K562 (cell line): ENCODE results near the gene COASY. TPM values are rescaled to one million over a fixed set of nuclear protein-coding genes. Genes with fewer than 3 reads are reported as not detected.

Experiments
- ATAC-seq: fragments of 200-7000 bp; cut with Tn5 transposase; 3 replicates; pipeline ENCODE4 v1.9.1; 2020; ENCODE audit warnings: moderate library complexity
- BruUV-seq: library from RNA; stranded (reverse); fragments of 400-500 nt; replicated peaks from 2 replicates; lab custom pipeline; 2021; lab: Mats Ljungman, UMichigan
- CTCF ChIA-PET: fragments of 300-600 bp; formaldehyde crosslinking; extraction: SDS; loops from one replicate; lab custom pipeline; 2021; ENCODE audit warnings: low intra/inter-chr PET ratio; lab: Yijun Ruan, JAX
- POLR2A ChIA-PET: fragments of 300-600, 350-650 bp; sonication (Branson Sonifier 250); formaldehyde crosslinking; extraction: SDS; loops from one replicate; lab custom pipeline; 2021; ENCODE audit warnings: antibody characterized with exemption, inconsistent platforms; lab: Yijun Ruan, JAX
- DNase-seq, 4 experiments: peaks; one replicate each; pipeline versions ENCODE4 v3.0.0 to v3.0.0-alpha.2; 2011 to 2018; ENCODE audit warnings: low spot score in 3 of 4, mixed read lengths in 3 of 4; ENCODE audit errors: extremely low read depth in 1 of 4
- FAIRE-seq: peaks from 2 replicates; lab custom pipeline; 2011; peaks lifted over from hg19 to GRCh38; lab: Jason Lieb, UNC
- H2AFZ ChIP-seq: 2 replicates; pipeline ENCODE4 v1.6.0; 2011; ENCODE audit warnings: low read depth, low read length, control low read depth, inconsistent platforms
- H3K27ac ChIP-seq: fragments of 200-600 bp; 3 replicates; pipeline ENCODE4 v1.8.0; 2011; ENCODE audit warnings: low read depth, mild to moderate bottlenecking, control low read depth, inconsistent platforms, low read length, moderate library complexity, mixed read lengths; ENCODE audit errors: extremely low read depth
- H3K27me3 ChIP-seq, 2 experiments: fragments of 300-600 bp in 1 of 2; 2 replicates in 1 of 2; 3 replicates in 1 of 2; pipeline versions ENCODE4 v1.6.0 to v1.8.0; 2011; ENCODE audit warnings: inconsistent platforms in 2 of 2, low read length in 2 of 2, mild to moderate bottlenecking in 1 of 2, mixed read lengths in 1 of 2, moderate library complexity in 1 of 2; ENCODE audit not compliant: control insufficient read depth in 2 of 2, insufficient read depth in 2 of 2
- H3K36me3 ChIP-seq: fragments of 300-600 bp; 3 replicates; pipeline ENCODE4 v1.8.0; 2011; ENCODE audit warnings: mild to moderate bottlenecking, low read length, inconsistent platforms; ENCODE audit not compliant: control insufficient read depth, insufficient read depth
- H3K4me1 ChIP-seq, 2 experiments: fragments of 200-600 bp in 1 of 2; replicated peaks in 1 of 2; 2 replicates in 1 of 2; 3 replicates in 1 of 2; pipeline versions ENCODE4 v1.5.1 to v1.8.0; 2011; ENCODE audit warnings: inconsistent platforms in 2 of 2, low read length in 2 of 2, mild to moderate bottlenecking in 1 of 2, mixed read lengths in 1 of 2, moderate library complexity in 1 of 2; ENCODE audit not compliant: control insufficient read depth in 2 of 2, insufficient read depth in 2 of 2
- H3K4me2 ChIP-seq: 2 replicates; pipeline ENCODE4 v1.6.1; 2011; ENCODE audit warnings: low read length, control low read depth, inconsistent platforms, mixed read lengths; ENCODE audit not compliant: insufficient read depth
- H3K4me3 ChIP-seq: fragments of 200-600 bp; sonication (generic), shearing (Covaris generic); 2 replicates; pipeline ENCODE4 v1.5.1; 2016; ENCODE audit warnings: control low read depth, inconsistent platforms
- H3K79me2 ChIP-seq: fragments of 200-600 bp; 3 replicates; pipeline ENCODE4 v1.8.0; 2011; ENCODE audit warnings: low read length, inconsistent platforms; ENCODE audit not compliant: control insufficient read depth, insufficient read depth
- H3K9ac ChIP-seq, 2 experiments: 2 replicates each; pipeline versions ENCODE4 v1.6.0 to v1.6.1; 2011; ENCODE audit warnings: low read depth in 2 of 2, low read length in 2 of 2, control low read depth in 1 of 2, inconsistent platforms in 1 of 2, mild to moderate bottlenecking in 1 of 2, mixed read lengths in 1 of 2; ENCODE audit not compliant: insufficient read depth in 1 of 2
- H3K9me1 ChIP-seq: one replicate; pipeline ENCODE4 v1.6.0; 2011; ENCODE audit warnings: inconsistent platforms, mild to moderate bottlenecking, low read length, moderate library complexity; ENCODE audit not compliant: control insufficient read depth, insufficient read depth
- H3K9me3 ChIP-seq: replicated peaks from 2 replicates; pipeline ENCODE4 v1.5.1; 2011; ENCODE audit warnings: low read depth, low read length, inconsistent platforms; ENCODE audit not compliant: control insufficient read depth, insufficient read depth
- H4K20me1 ChIP-seq: replicated peaks from 2 replicates; pipeline ENCODE4 v1.6.1; 2011; ENCODE audit warnings: low read length, inconsistent platforms, mixed read lengths; ENCODE audit not compliant: control insufficient read depth, insufficient read depth
- RBFOX2 ChIP-seq: fragments of 200-400 bp; formaldehyde crosslinking; IDR thresholded peaks from 2 replicates; pipeline ENCODE4 v1.6.1; 2017; ENCODE audit warnings: low read depth, mild to moderate bottlenecking, low read length, moderate library complexity
- TEAD1 ChIP-seq, 2 experiments: fragments of 450-650 bp in 1 of 2; sonication (generic) in 1 of 2; formaldehyde crosslinking; IDR thresholded peaks; 2 replicates each; pipeline versions ENCODE4 v1.4.0 to v1.8.0; 2020 to 2022; ENCODE audit warnings: mild to moderate bottlenecking in 2 of 2, missing genetic modification reagents in 1 of 2
- ZBTB7A ChIP-seq: IDR thresholded peaks from 2 replicates; pipeline ENCODE4 v1.6.1; 2011; ENCODE audit warnings: low read depth, mild to moderate bottlenecking, low read length, moderate library complexity, borderline replicate concordance; ENCODE audit not compliant: control insufficient read depth
- ZNF146 ChIP-seq: IDR thresholded peaks from one replicate; pipeline ENCODE4 v1.6.1; 2018; ENCODE audit warnings: missing compliant biosample characterization; ENCODE audit not compliant: unreplicated experiment
- WGBS: fragments of 100-300 bp; shearing (Covaris generic); methylation state at CpG from one replicate; pipeline ENCODE4 v1.1.6; 2016; ENCODE audit warnings: low coverage, mixed read lengths; ENCODE audit not compliant: insufficient coverage; ENCODE audit errors: missing lambda C conversion rate; 5-methylcytosine and 5-hydroxymethylcytosine counted together
- in situ Hi-C: fragments of 300-500 bp; cut with MboI; formaldehyde crosslinking; loops from 4 replicates; pipeline ENCODE4 v1.15.0; 2018; ENCODE audit warnings: inconsistent platforms, mixed read lengths
- intact Hi-C: fragments of 100-400 bp; cut with micrococcal nuclease; formaldehyde crosslinking; loops from 2 replicates; pipeline ENCODE4 v1.14.2; 2022
- polyA plus RNA-seq, 8 experiments: library from polyadenylated mRNA; depleted of rRNA in 4 of 8; stranded (reverse) in 5 of 8; unstranded in 3 of 8; fragments of >200 nt; fragmentation: Nextera tagmentation in 2 of 8; fragmentation: Illumina TruSeq in 1 of 8; extraction: Ambion mirVana in 2 of 8; extraction: Trizol in 1 of 8; gene quantifications; 2 replicates each; pipeline versions ENCODE4 v1.2.1 to v1.2.3, GENCODE V29; 2011 to 2014; ENCODE audit warnings: inconsistent platforms in 1 of 8, missing spikeins in 1 of 8
- total RNA-seq, 7 experiments: library from RNA; depleted of rRNA in 6 of 7; stranded (reverse); fragments of >200 nt in 6 of 7; fragmentation: Illumina TruSeq in 2 of 7; extraction: Trizol in 2 of 7; gene quantifications; 2 replicates each; pipeline versions ENCODE4 v1.2.1 to v1.2.3, GENCODE V29; 2011 to 2021; ENCODE audit warnings: low replicate concordance in 1 of 7
- TF ChIP-seq, protein P1 (sequence below): sonication (generic); formaldehyde crosslinking; IDR thresholded peaks from 2 replicates; pipeline ENCODE4 v1.8.1; 2023; ENCODE audit warnings: mild to moderate bottlenecking, missing genetic modification reagents

The COASY gene
- total and polyA plus RNA-seq, 9 of the 15 experiments (the other 6 are each of a cell fraction or from before 2014, with no cell fraction given): 25.4 to 175 (median 62.3) TPM

DNA sequence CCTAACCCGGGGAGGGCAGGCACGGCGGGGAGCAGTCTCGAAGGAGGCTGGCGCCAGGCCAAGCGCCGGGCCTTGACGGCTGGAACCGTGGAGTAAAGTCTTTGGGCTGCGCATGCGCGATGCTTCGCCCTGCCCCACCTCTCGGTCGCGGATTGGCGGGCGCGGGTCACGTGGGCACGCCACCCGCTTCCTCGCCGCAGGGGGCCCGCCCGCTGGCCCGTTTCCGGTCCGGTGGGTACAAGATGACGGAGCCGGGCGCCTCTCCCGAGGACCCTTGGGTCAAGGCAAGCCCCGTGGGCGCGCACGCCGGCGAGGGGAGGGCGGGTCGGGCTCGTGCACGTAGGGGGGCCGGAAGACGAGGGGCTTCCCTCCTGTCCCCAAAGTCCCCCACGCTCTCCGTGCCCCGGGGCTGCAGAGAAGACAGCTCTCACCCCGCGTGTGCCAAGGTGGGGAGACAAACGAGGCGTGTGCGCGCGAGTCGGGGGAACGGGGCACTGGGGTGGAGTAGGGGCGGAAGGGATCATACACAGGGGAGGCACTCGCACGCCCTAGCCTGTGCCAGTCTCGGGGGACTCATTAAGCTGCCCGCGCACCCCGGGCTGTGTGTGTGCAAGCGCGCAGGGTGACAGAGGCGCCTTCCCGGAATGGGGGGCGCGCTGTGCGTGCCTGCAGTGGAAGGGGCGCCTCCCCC, 5.1 kb downstream of the COASY start, which contains the start of gene MLX (continued):
- TF ChIP-seq TEAD1 (CRISPR knock-in tag; IDR thresholded peaks at IDR 0.05): 0 out of 4 replicates have a peak, but pooled peaks of 1 of the 2 experiments have one; percentile 20

DNA sequence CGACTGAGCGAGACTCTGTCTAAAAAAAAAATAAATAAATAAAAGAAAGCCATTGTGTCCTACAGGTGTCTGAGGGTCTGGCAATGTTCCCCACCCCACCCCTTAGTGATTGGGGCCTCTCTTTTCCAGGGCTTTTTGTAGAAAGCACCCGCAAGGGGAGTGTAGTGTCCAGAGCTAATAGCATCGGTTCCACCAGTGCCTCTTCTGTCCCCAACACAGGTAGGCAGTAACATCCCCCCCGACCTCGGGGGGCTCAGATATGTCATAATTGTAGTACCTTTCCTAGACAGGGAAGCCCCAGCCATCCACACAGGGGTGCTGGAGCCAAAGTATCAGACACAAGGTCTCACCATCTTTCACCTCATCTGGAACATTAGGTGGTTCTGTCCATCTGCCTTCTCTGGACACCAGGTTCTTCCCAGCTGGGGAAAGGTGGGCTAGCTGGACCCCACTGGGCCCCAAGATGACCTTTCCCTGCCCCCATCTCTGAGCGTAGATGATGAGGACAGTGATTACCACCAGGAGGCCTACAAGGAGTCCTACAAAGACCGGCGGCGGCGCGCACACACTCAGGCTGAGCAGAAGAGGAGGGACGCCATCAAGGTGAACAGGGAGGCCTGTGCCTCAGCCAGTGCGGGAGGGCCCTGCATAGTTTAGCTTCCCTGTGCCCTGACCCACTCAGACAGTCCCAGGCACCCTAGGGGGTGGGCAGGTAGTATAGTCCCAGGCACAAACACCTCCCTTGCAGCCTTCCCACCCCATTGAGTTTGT, 6.6 kb downstream of the COASY start:
- Histone ChIP-seq H3K36me3 (peaks cover 88% of the 10 kb centered on the region), H2AFZ (no peak overlapping the region), H3K4me2 (peak overlapping the region; percentile 60), H4K20me1 (no peaks in the 10 kb centered on the region; the same call in 1 of the 2 replicates), H3K4me1 (peaks cover 37 to 49% of the 10 kb centered on the region in 2 experiments), H3K27ac (peak overlapping the region; percentile 62; the same call in 2 of the 3 replicates), H3K9me3 (no peaks in the 10 kb centered on the region), H3K9me1 (no peaks in the 10 kb centered on the region), H3K9ac (peak overlapping the region; percentile 51 to 80), H3K79me2 (peaks cover 70% of the 10 kb centered on the region), H3K27me3 (no peaks in the 10 kb centered on the region), H3K4me3 (peak overlapping the region; percentile 18; the same call in 1 of the 2 replicates)
- WGBS: 64% methylated on average over 13 of the region's 14 CpGs
- in situ Hi-C loops: no loop called here
- intact Hi-C loops: no loop called here
- FAIRE-seq (no peak), ATAC-seq (no peak), DNase-seq (no peak)
- BruUV-seq: no TSS peak
- peak; percentile 38; the same call in 1 of the 2 replicates for TF ChIP-seq ZBTB7A
- TF ChIP-seq, protein P1, sequence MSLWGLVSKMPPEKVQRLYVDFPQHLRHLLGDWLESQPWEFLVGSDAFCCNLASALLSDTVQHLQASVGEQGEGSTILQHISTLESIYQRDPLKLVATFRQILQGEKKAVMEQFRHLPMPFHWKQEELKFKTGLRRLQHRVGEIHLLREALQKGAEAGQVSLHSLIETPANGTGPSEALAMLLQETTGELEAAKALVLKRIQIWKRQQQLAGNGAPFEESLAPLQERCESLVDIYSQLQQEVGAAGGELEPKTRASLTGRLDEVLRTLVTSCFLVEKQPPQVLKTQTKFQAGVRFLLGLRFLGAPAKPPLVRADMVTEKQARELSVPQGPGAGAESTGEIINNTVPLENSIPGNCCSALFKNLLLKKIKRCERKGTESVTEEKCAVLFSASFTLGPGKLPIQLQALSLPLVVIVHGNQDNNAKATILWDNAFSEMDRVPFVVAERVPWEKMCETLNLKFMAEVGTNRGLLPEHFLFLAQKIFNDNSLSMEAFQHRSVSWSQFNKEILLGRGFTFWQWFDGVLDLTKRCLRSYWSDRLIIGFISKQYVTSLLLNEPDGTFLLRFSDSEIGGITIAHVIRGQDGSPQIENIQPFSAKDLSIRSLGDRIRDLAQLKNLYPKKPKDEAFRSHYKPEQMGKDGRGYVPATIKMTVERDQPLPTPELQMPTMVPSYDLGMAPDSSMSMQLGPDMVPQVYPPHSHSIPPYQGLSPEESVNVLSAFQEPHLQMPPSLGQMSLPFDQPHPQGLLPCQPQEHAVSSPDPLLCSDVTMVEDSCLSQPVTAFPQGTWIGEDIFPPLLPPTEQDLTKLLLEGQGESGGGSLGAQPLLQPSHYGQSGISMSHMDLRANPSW (CRISPR knock-in tag): no peak
- TF ChIP-seq RBFOX2: peak; percentile 25; the same call in 1 of the 2 replicates
- TF ChIP-seq ZNF146 (CRISPR knock-in tag): peak; percentile 10
- CTCF ChIA-PET: no interaction called here
- POLR2A ChIA-PET: interaction anchor here (8.3 kb wide), 1 partner anchor 9 kb away, joined by 58 read pairs; the partner anchor contains the start of gene PSMC3IP
